ENCODE measurements around the gene AP2A1. TPM values are rescaled to one million over a fixed set of nuclear protein-coding genes. Genes with fewer than 3 reads are reported as not detected.

Gene AP2A1
- total RNA-seq, 1 donor from 2014 or later = 65.5 TPM

GRCh38 chr19:49836176-49837008 lies 69.6 kb downstream of the AP2A1 start:
- intact Hi-C loops (cut with micrococcal nuclease) = no loop called here
- H3K27me3 ChIP-seq (ENCODE audit: low read depth) = no peaks in the 10 kb centered on the region
- TF ChIP-seq, protein P1, sequence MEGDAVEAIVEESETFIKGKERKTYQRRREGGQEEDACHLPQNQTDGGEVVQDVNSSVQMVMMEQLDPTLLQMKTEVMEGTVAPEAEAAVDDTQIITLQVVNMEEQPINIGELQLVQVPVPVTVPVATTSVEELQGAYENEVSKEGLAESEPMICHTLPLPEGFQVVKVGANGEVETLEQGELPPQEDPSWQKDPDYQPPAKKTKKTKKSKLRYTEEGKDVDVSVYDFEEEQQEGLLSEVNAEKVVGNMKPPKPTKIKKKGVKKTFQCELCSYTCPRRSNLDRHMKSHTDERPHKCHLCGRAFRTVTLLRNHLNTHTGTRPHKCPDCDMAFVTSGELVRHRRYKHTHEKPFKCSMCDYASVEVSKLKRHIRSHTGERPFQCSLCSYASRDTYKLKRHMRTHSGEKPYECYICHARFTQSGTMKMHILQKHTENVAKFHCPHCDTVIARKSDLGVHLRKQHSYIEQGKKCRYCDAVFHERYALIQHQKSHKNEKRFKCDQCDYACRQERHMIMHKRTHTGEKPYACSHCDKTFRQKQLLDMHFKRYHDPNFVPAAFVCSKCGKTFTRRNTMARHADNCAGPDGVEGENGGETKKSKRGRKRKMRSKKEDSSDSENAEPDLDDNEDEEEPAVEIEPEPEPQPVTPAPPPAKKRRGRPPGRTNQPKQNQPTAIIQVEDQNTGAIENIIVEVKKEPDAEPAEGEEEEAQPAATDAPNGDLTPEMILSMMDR (IDR thresholded peaks at IDR 0.05; ENCODE audit: borderline replicate concordance) = no peak
- no peaks in the 10 kb centered on the region for H3K9me3 ChIP-seq (replicated peaks)
- no peak for DNase-seq
- H3K36me3 ChIP-seq = peaks cover 84% of the 10 kb centered on the region
- H3K27ac ChIP-seq (replicated peaks) = no peak overlapping the region
- no peak overlapping the region for H3K4me3 ChIP-seq
- H3K4me1 ChIP-seq = peaks cover 6% of the 10 kb centered on the region

DNA sequence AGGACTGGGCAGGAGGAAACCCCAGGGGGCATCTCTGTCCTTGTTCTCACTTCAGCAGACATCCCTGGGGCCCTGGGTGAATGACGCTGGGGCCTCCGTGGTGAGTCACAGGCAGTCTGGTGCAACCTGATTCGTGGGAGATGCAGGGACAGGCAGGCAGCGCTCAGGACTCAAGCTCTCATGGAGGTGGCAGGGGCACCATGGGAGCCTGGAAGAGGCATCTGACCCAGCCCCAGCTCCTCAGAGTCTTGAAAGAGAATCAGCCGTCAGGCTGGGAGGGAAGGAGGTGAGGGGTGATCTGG lies 70.2 kb downstream of the AP2A1 start:
- no peak for DNase-seq
- TF ChIP-seq, protein P1 (IDR thresholded peaks at IDR 0.05; ENCODE audit: borderline replicate concordance) = no peak
- intact Hi-C loops (cut with micrococcal nuclease) = no loop called here

DNA sequence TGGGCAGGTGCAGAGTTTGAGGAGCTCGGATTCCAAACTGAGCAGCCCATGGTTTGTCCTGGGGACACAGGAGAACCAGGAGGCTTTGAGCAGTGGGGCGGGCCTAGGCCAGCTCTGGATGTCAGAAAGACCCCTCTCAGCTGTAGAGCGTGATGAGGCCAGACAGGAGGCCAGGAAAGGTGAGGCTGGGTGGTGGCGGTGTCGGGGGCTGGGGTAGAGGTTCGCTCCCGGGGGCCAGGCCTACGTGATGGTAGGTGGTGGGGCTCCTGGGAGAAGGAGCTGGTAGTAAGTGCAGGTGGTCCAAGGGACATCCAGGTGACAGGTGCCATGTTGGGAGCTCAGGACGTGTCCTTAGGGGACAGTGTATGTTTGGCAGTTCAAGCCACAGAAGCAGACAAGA lies 70.6 kb downstream of the AP2A1 start:
- Histone ChIP-seq H3K27me3 (ENCODE audit: low read depth) (no peaks in the 10 kb centered on the region), H3K36me3 (peaks cover 74% of the 10 kb centered on the region), H3K27ac (replicated peaks) (no peak overlapping the region), H3K9me3 (replicated peaks) (no peaks in the 10 kb centered on the region), H3K4me3 (no peak overlapping the region), H3K4me1 (peaks cover 6% of the 10 kb centered on the region)
- intact Hi-C loops (cut with micrococcal nuclease) = no loop called here
- TF ChIP-seq, protein P1 (IDR thresholded peaks at IDR 0.05; ENCODE audit: borderline replicate concordance) = no peak
- no peak for DNase-seq

More for the DNA sequence above, 70.2 kb downstream of the AP2A1 start:
- Histone ChIP-seq H3K4me1 (peaks cover 6% of the 10 kb centered on the region), H3K4me3 (no peak overlapping the region), H3K36me3 (peaks cover 79% of the 10 kb centered on the region), H3K27ac (replicated peaks) (no peak overlapping the region), H3K9me3 (replicated peaks) (no peaks in the 10 kb centered on the region), H3K27me3 (ENCODE audit: low read depth) (no peaks in the 10 kb centered on the region)

DNA sequence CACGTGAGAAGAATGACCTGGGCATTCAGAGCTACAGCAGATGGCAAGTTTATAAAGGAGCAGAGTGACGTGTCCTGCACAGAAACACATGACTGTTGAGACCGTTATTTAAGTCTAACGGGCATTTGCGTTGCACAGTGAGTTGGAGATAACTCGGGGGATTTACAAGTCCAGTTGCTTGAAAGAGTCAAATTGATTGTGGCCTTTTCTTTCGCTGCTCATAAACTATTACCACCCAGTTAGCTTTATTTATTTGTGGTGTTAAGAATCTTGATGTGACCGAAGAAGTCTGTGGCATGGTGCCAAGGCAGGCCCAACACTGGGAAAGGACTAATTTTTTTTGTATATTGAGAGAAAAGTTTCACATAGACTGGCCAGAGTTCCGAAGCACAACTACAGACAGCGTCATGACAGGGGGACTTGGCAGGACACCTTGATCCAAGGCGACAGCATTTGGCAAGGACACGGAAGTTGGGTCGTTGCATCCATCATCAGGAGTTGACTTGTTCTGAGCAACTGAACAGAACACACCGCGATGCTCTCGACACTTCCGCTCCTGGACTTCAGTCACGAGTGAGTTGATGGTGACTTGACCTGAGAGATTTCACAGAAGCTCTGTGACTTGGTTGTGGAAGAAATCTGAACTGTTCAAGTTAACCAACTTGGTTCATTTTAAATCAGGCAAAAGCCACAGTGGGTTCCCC lies 72.2 kb downstream of the AP2A1 start:
- no peak overlapping the region for H3K4me3 ChIP-seq
- H3K4me1 ChIP-seq = peaks cover 6% of the 10 kb centered on the region
- peak overlapping the region; percentile 57 for H3K27ac ChIP-seq (replicated peaks)
- no peaks in the 10 kb centered on the region for H3K9me3 ChIP-seq (replicated peaks)
- H3K36me3 ChIP-seq = peaks cover 58% of the 10 kb centered on the region
- TF ChIP-seq, protein P1 (IDR thresholded peaks at IDR 0.05; ENCODE audit: borderline replicate concordance) = no peak
- no peaks in the 10 kb centered on the region for H3K27me3 ChIP-seq (ENCODE audit: low read depth)
- no peak for DNase-seq
- intact Hi-C loops (cut with micrococcal nuclease) = no loop called here

GRCh38 chr19:49839713-49840112 lies 72.9 kb downstream of the AP2A1 start:
- intact Hi-C loops (cut with micrococcal nuclease) = no loop called here
- no peaks in the 10 kb centered on the region for H3K9me3 ChIP-seq (replicated peaks)
- peaks cover 6% of the 10 kb centered on the region for H3K4me1 ChIP-seq
- H3K27ac ChIP-seq (replicated peaks) = peak overlapping the region; percentile 57
- DNase-seq = no peak
- H3K36me3 ChIP-seq = peaks cover 51% of the 10 kb centered on the region
- H3K27me3 ChIP-seq (ENCODE audit: low read depth) = no peaks in the 10 kb centered on the region
- TF ChIP-seq, protein P1 (IDR thresholded peaks at IDR 0.05; ENCODE audit: borderline replicate concordance) = no peak
- H3K4me3 ChIP-seq = no peak overlapping the region

Measured in left ventricle myocardium inferior (tissue), 1 donor.